GM18511 (cell line): ENCODE measurements around the gene CNTNAP5.

Experiments
- ATAC-seq: cut with Tn5 transposase; IDR thresholded peaks from one replicate; pipeline ENCODE4 v1.9.1; 2021; ENCODE audit warnings: mild to moderate bottlenecking, moderate library complexity; ENCODE audit not compliant: unreplicated experiment

The CNTNAP5 gene

DNA sequence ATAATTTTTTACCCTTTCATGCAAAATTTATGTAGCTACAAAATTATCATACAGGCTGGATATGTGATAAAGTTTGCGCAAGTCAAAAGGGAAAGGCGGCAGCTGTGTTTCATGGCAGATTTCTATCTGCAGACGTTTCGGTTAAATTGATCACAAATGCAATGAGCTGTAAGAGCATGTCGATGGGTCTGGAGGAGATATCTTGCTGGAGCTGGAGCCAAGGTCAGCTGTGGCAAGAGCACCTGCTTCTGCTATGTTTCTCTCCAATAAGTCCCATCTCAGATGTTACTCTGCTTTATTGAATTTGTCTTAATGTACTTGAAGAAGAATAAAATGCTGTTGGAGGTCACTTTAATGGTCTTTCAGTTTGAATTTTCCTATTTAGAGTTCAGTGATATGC, 749.7 kb downstream of the CNTNAP5 start:
- ATAC-seq = no peak

DNA sequence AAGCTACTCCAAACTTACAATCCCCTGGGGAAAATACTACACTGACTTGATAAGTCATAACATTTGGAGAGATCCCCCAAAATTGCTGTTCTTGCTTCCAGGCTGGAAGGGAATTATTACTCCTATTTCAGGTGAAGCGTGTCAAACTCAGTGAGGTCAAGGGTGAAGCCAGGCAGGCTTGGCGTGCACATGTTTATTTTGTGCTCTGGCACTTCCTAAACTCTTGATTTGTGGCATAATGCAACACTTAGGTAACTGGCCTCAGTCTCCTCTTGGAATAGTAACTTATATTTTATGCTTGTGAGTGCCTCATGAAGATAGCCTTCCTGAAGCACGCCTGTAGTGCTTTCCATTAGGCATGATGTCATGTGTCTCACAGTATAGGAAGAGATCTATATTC, 751.2 kb downstream of the CNTNAP5 start:
- ATAC-seq = no peak

GRCh38 chr2:124778076-124778475, 753.0 kb downstream of the CNTNAP5 start:
- no peak for ATAC-seq

DNA sequence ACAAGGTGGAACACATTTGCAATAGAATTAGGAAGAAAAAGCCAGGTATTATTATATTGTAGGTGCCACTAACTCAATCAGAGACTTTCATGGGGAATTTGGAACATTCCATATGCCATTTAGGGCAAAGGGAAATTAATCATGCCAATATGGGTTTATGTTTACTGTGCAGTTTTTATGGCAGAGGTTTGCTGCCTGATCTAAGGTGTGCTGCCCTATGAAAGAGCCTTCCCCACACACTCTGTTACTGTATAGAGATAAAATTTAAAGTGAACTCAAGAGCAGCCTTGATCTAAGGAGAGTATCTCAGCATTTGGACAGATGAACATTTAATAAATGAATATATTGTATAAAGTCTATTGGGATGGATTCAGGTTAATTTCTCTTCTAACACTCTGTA, 771.6 kb downstream of the CNTNAP5 start:
- no peak for ATAC-seq

DNA sequence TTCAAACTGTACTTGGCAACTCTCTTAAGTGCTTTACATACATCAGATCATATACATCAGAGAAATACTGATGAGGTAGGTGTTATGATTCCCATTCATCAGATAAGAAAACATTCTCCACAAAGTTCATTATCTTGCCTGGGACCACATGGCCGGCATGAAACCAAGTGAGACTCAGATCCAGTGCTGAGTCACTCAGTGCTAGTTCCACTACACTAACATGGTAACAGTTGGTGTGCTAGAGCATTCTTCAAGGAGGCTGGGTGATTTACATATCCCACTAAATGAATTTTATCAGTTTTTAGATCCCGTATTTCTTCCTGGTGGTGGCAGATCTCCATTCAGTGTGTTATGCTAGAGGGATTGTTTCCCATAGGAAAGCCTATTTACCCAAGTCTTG, 772.0 kb downstream of the CNTNAP5 start:
- no peak for ATAC-seq

DNA sequence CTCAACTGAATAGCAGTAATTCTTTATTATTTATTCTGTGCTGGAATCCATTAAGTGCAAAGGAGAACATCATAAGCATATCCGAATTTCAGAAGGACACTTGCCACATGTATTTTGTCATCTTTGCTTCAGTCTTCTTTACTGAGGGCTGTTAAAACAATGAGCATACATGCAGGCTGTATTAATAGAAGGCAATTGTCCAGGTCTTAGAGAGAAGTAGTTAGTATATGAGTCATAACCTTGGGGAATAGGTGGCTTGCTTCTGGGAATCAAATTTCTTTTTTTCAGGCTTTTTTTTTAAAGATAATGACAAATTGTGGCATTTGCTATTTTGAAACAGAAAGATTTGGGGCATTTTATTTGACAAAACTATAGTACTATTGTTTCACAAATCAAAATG, 773.5 kb downstream of the CNTNAP5 start:
- ATAC-seq = no peak

GRCh38 chr2:124804014-124804940, 779.2 kb downstream of the CNTNAP5 start:
- ATAC-seq = peak; percentile 80

- no peak for ATAC-seq
Measured at GRCh38 chr2:124805060-124805459, 780.0 kb downstream of the CNTNAP5 start.

DNA sequence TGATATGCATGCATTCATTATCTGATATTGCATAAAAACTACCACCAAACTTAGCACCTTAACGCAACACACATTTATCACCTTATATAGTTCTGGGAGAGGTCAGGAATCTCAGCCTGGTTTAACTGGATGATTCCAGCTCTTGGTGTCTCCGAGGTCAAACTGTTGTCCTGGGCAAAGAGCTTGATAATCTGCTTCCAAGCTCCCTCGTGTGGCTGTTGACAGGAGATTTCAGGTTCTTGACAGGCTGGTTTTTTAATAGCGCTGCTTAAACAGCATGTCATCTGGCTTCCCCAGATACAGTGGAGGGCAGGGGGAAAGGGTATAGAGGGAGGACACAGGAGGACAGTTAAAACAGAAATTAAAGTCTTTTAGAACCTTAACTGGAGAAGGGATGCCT, 785.0 kb downstream of the CNTNAP5 start:
- no peak for ATAC-seq

- ATAC-seq = no peak
Measured at GRCh38 chr2:124814968-124815745, 790.1 kb downstream of the CNTNAP5 start.

DNA sequence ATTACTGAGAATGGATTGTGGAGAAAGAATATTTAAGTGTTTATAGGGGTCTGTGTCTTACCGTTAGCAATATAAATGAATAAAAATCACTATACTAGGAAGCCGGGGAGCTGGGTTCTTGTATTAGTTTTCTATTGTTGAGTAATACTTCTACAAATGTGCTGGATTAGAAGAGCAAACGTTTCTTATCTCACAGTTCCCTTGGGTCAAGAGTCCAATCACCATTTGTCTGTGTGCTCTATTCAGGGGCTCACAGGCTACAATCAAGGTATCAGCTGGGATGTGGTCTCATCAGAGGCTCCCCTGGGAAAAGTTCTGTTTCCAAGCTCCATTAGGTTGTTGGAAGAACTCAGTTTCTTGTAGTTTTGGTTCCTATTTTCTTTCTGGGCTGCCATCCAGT, 790.9 kb downstream of the CNTNAP5 start:
- ATAC-seq = no peak

GRCh38 chr2:124822516-124822915, 797.4 kb downstream of the CNTNAP5 start:
- no peak for ATAC-seq

DNA sequence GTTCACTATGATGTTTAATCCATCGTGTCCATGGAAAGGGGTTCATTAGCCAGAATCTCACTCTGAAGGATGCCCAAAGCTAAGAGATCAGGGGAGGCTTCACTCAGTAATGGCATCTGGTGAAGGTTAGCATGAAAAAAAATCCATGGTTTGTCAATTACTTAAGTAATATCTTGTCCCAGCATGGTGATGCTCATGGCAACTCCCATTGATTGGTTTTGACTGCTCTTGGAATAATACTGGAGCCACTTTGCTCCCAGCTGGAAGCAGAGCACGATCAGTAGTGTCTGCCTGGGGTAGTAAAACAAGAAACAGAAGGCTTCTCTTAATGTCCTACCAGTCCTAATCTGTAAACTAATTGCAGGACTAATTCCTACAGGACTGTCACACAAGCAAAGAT, 799.4 kb downstream of the CNTNAP5 start:
- ATAC-seq = no peak

DNA sequence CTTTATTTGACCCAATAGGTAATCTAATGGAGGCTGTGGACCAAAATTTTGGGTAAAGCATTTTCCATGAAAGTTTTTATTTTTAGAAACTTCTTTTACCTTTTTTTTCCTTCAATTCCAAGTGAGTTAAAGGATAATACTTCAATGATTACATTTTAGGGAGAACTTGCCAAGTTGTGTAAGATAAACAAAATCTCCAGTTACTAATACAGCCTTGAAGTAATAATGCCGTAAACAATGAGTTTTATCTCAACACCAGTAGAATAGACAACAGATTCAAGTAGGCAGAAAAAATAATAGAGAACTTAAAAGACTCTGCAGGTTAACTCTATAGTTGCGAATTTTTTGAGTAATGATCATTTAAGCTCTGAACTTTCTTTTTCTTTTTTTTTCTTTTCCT, 807.4 kb downstream of the CNTNAP5 start:
- no peak for ATAC-seq

DNA sequence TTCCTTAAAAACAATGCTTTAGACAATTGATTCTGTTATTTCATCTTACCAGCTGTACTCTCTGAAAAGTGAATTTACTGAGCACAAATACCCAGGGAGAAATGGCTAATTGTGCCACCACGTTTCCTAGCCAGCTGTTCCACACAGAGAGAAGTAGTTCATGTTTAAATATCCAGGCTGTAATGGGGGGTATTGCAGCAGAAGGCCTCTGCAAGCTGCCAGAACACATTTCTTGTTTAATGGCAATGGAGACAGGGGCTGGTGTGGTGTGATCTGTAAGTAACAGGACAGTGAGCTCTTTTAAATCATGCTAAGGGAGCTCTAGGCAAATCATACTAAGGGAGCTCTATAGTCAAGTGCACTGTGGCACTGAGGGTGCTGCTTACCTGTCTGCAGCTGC, 809.2 kb downstream of the CNTNAP5 start:
- ATAC-seq = no peak

- ATAC-seq = no peak
Measured at GRCh38 chr2:124835331-124835730, 810.2 kb downstream of the CNTNAP5 start.

DNA sequence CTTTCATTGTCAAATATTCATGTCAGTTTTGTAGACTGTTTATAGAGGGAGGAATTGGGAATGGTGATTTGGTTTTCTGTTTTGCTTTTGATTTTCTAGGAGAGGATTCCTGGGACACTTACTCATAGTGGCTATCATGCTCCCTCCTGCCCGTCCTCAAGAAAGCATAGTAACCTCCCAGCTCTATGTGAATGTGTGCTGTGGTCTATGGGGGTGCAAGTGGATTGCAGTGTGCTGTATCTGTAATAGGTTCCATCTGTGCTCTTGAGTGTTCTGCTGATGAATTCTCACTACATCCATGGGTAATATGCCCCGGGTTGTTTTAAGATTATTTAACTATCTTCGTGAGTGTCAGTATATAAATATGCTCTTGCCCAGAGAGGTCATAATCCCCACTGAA, 811.3 kb downstream of the CNTNAP5 start:
- ATAC-seq = no peak

- no peak for ATAC-seq
Measured at GRCh38 chr2:124837496-124837895, 812.4 kb downstream of the CNTNAP5 start.

- no peak for ATAC-seq
Measured at GRCh38 chr2:124838406-124838805, 813.3 kb downstream of the CNTNAP5 start.

- ATAC-seq = no peak
Measured at GRCh38 chr2:124867247-124867646, 842.2 kb downstream of the CNTNAP5 start.

- ATAC-seq = no peak
Measured at GRCh38 chr2:124874219-124874618, 849.1 kb downstream of the CNTNAP5 start.

DNA sequence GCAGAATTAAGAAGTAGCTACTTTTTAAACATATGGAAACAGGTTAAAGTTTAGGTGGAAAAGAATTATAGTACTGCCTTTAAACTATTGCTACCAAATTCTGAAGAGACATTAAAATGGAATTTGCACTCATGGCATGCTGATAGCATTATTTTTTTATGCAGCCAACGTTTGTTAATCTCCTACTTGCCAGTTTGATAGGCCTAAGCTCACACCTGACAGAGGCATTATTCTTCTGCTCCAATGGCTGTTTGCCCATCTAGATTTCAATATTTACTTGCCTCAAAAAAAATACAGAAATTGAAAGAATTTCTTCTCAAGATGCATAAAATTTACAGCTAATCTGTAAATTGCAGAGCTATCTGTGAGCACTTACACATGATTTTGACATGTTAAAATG, 849.6 kb downstream of the CNTNAP5 start:
- no peak for ATAC-seq
